Measurements from ENCODE around the gene U2AF1. TPM values are rescaled to one million over a fixed set of nuclear protein-coding genes. Genes with fewer than 3 reads are reported as not detected.

The U2AF1 gene
- 8.4 and 9.0 TPM in 2 replicates for total RNA-seq

GRCh38 chr21:43106965-43107793 lies at the start of gene U2AF1:
Gene U2AF1, minus strand, starts transcription at chr21:43107570. Its CDS starts 76 bp downstream, at chr21:43107494.

GRCh38 chr21:43075170-43076022 lies 32.0 kb downstream of the U2AF1 start, which contains the start of gene CBS:
Gene CBS, minus strand, starts transcription at chr21:43075835. Its CDS starts 3,642 bp downstream, at chr21:43072193.

Other genes starting within 250 kb of the U2AF1 start
- 17.1 and 20.7 TPM in 2 replicates for gene WDR4, start 228.0 kb downstream of the U2AF1 start, total RNA-seq
- gene NDUFV3, start 214.3 kb downstream of the U2AF1 start, total RNA-seq, result 40.2 and 49.7 TPM in 2 replicates
- not detected in 2 replicates for gene ERVH48-1, start 181.9 kb downstream of the U2AF1 start, total RNA-seq
- gene PKNOX1, start 133.0 kb downstream of the U2AF1 start, total RNA-seq, result 6.4 and 12.8 TPM in 2 replicates
- 51.3 and 58.4 TPM in 2 replicates for gene CBS, start 31.7 kb downstream of the U2AF1 start, total RNA-seq
- gene CRYAA, start 61.4 kb upstream of the U2AF1 start, total RNA-seq, result not detected in 2 replicates